HL-60 (cell line): ENCODE data around the gene HOXB2.

Experiments
- CTCF ChIP-seq: IDR thresholded peaks from one replicate; pipeline ENCODE4 v1.5.1; 2011; ENCODE audit warnings: low read length, control low read depth, inconsistent platforms; ENCODE audit not compliant: insufficient read depth
- POLR2AphosphoS5 ChIP-seq: IDR thresholded peaks from 2 replicates; pipeline ENCODE4 v1.6.1; 2012; ENCODE audit warnings: low read depth
- REST ChIP-seq: IDR thresholded peaks from 2 replicates; pipeline ENCODE4 v1.6.1; 2012; ENCODE audit warnings: low read depth; ENCODE audit not compliant: insufficient replicate concordance

GRCh38 chr17:48545022-48545375 is at the start of gene HOXB2:
- TF ChIP-seq CTCF (no peak), REST (no peak), POLR2AphosphoS5 (no peak)
